Fibroblast of skin of abdomen (primary cell): Measurements from ENCODE around the gene FRMD8.

Source experiments
- DNase-seq: peaks from one replicate; pipeline ENCODE4 v3.0.0-alpha.2; 2013

The FRMD8 gene

DNA sequence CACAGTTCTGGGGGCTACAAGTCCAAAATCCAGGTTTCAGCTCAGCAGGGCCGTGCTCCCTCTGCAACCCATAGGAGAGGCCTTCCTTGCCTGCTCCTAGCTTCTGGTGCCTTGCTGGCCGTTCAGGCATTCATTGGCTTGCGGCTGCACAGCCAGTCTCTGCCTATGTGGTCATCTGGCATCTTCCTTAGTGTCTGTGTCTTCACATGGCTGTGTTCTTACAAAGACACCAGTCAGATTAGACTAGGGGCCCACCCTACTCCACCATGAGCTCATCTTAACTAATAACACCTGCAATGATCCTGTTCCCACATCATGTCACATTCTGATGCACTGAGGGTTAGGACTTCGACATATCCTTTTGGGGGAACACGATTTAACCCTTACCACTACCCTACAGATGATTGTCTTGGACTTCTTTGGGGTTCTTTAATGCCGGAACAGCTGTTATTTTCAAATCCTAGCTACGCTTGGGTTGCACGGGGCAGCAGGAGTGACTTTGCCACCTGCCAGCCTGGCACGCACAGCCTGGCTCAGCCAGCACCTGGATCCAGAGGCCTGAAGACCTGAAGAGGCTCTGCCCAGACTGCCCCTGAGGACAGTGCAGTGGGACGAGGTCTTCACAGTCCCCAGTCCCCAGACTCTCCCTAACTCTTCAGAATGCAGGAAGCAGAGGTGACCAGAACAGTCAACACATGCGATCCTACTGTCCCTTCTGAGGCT is 28.5 kb downstream of the FRMD8 start:
- DNase-seq, result no peak

DNA sequence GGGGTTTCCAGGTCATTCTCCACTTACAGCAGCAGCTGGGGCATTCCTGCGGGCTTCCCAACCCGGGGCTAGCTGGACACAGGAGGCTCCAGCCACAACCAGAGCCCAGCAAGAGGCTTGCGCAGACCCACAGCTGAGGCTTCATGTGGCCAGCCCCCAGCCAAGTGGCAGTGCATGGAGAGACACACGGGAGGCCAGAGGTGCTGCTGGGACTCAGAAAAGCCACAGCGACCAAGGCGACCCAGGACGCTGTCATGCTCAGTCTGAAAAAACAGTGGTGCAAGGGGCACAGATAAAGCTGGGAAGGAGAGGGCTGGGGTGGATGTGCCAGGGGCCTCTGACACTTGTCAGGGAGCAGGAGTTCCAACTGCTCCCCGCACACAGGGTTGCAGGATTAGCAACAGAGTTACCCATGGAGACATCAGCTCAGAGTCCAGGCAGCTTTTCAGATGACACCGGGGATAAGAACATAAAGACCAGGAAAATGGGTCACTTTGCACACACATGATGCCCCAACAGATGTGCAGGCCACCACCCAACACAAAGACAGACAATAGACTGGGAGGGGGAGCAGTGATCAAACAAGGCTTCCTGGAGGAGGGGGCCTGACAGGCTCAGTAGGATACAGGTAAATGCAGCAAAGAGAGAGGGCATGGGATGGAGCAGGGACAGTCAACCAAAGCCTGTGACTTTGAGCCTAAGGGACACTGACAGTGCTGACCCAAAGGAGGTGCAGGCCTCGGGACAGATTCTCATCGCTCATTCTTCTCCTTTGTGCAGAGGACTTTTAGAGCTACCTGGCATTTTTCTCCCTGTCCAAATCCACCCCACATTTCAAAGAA is 29.3 kb downstream of the FRMD8 start:
- DNase-seq, result no peak

- peak; percentile 72 for DNase-seq
Measured at GRCh38 chr11:65416341-65416824, 29.9 kb downstream of the FRMD8 start.

GRCh38 chr11:65416841-65417701 is 30.6 kb downstream of the FRMD8 start:
- DNase-seq, result no peak

GRCh38 chr11:65417702-65418430 is 31.4 kb downstream of the FRMD8 start:
- no peak for DNase-seq

GRCh38 chr11:65418431-65418680 is 31.9 kb downstream of the FRMD8 start:
- DNase-seq, result no peak

DNA sequence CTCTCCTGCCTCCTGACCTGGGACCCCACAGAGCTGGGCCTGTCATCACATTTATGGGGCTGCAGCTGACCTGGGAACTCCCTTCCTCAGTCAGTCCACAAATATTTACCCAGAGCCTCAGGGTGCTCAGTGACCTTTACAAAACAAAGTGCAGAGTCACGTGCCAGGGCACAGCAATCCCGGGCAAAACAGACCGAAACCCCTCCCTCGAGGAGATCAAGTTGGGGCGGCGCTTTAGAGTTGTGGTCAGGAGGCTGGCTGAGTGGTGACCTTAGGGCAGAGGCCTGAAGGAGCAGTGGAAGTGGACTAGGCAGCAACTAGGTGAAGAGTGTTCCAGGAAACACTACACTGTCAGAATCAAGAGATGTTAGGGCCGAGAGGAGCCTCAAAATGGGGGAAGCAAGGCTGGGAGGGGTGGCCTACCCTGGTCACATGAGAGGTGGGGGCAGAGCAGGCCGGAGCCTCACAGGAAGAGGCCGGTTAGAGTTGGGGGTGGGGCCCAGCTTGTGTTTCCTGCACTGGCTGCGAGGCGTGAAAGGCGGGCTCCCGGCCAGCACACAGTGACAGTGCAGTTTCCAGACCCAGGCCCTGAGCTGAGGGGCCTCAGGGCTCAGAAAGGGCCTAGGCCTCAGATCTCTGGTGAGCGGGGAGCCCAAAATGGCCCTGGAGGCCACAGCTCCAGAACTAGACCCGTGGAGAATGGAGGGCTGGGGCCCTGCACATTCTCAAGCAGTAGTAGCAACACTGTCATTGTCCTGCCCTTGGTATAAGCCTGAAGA is 32.4 kb downstream of the FRMD8 start:
- DNase-seq, result peak; percentile 93

- no peak for DNase-seq
Measured at GRCh38 chr11:65419460-65419771, 33.0 kb downstream of the FRMD8 start.

- DNase-seq, result peak; percentile 86
Measured at GRCh38 chr11:65419772-65420481, 33.5 kb downstream of the FRMD8 start.

DNA sequence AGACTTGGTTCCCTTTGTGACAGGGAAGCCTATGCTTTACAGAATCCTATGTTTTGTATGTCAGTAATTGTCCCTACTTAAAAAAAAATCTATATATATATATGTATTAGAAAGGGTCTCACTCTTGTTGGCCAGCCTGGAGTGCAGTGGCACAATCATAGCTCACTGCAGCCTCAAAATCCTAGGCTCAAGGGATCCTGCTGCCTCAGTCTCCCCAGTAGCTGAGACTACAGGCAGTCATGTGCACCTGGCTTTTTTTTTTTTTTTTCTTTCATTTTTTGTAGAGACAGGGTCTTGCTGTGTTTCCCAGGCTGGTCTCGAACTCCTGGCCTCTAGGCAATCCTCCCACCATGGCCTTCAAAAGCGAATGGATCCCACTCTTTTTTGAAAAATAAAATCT is 34.1 kb downstream of the FRMD8 start:
- no peak for DNase-seq

DNA sequence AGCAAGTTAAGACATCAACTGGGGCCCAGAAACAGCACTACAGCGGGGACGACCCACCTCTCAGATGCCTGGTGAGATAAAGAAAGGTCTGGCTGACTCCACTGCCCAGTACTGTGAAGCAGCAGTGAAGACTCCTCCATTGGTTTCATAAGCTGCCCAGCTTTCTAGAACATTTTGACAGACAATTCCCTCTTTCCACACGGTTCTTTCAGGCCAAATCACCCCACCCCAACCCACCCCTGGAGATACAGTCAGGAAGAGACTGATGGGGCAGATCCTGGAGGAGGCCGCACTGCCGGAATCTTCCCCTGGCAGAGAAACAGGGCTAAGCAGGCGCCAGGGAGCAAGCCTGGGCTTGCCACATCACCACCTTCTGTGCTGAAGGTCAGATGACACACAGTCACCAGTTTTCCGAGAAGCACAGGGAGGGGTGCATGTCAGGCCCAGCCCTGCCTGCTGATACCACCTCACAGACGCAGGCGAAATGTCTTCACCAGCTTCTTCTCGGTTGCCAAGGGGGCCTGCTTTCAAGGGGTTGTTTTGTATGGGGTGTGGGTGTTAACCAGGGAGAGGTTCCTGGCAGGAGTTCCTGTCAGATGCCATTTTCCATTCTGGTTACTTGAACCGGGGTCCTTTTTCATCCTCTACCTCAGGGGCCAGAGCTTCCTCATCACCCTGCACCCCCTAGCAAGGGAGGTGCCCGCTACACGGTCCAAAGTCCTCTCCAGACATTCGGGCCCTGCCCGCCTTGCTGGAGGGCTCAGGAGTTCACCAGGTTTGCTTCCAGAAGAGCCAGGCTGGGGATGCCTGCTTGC is 34.7 kb downstream of the FRMD8 start:
- peak; percentile 98 for DNase-seq

DNA sequence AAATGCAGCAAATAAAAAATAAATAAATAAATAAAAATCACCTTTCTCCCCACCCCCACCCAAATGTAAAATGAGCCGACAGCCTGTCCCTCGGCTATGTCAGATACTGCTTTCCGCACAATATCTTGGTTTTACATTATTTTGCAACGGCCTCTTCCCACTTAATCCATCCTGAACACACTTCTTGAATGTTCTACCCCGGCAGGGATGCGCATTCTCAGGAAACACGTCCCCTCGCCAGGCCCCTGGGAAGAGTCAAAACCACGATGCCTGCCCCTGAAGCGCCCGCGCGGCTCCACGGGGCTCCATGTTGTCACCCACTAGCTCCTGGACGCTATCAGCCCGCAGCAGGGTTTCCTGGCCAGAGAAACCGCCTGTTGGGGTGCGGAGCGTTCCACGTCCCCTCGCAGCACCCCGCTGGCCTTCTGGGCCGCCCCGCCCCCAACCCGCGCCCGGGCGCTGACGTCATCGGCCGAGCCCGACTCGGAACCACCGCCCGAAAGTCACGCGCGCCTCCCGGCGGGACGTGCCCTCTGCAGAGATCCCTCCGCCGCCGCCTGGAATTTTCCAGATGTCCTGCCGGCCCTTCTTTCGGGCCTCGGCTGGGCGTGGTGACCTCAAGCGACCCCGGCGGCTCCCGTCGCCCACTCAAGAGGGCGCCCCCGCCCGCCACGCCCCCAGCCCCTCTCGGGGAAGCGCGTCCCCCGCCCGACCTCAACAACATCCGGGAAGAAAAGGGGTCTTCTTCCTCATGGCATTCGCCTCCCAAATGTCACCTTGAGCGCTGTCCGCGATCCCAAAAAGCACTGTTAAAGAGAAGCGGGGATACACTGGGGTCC is 35.6 kb downstream of the FRMD8 start:
- DNase-seq, result peak; percentile 98

DNA sequence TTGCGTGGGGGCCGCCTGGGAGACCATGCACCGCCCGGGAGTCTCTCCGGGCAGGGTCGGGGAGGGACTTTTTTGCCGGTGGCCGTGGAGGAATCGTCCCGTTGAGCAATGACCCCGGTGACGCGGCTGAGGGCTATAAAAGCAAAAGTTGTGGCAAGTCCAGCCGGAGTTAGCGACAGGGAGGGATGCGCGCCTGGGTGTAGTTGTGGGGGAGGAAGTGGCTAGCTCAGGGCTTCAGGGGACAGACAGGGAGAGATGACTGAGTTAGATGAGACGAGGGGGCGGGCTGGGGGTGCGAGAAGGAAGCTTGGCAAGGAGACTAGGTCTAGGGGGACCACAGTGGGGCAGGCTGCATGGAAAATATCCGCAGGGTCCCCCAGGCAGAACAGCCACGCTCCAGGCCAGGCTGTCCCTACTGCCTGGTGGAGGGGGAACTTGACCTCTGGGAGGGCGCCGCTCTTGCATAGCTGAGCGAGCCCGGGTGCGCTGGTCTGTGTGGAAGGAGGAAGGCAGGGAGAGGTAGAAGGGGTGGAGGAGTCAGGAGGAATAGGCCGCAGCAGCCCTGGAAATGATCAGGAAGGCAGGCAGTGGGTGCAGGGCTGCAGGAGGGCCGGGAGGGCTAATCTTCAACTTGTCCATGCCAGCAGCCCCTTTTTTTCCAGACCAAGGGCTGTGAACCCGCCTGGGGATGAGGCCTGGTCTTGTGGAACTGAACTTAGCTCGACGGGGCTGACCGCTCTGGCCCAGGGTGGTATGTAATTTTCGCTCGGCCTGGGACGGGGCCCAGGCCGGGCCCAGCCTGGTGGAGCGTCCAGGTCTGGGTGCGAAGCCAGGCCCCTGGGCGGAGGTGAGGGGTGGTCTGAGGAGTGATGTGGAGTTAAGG is 36.4 kb downstream of the FRMD8 start, which contains the start of gene NEAT1:
TSS of gene NEAT1 (plus strand) at position 166 of the 883 bp plus-strand sequence.
- DNase-seq, result peak; percentile 94

GRCh38 chr11:65423516-65424204 is 37.2 kb downstream of the FRMD8 start:
- DNase-seq, result peak; percentile 41

GRCh38 chr11:65424205-65425104 is 38.0 kb downstream of the FRMD8 start:
- peak; percentile 66 for DNase-seq
